Right renal pelvis (tissue), 4 donors: Measurements from ENCODE around the gene DCST1. TPM values are rescaled to one million over a fixed set of nuclear protein-coding genes. Genes with fewer than 3 reads are reported as not detected.

Experiments
- DNase-seq, 4 donors: peaks; one replicate each; pipeline ENCODE4 v3.0.0-alpha.2; 2013; ENCODE audit warnings: low read depth in 4 of 4, low spot score in 3 of 4, missing footprints in 1 of 4
- polyA plus RNA-seq, 4 donors: library from polyadenylated mRNA; unstranded; fragments of 120-200 nt; gene quantifications; one replicate each; pipeline ENCODE4 v1.2.1, GENCODE V29; 2013; ENCODE audit not compliant: insufficient read length in 4 of 4

DCST1 gene
- polyA plus RNA-seq, 4 donors: 0.19 to 0.31 (median 0.28) TPM

GRCh38 chr1:155030243-155030795, 3.3 kb upstream of the DCST1 start:
- DNase-seq: no peak

GRCh38 chr1:155030899-155031298, 2.7 kb upstream of the DCST1 start:
- DNase-seq: no peak

- DNase-seq: no peak
Observed at GRCh38 chr1:155032886-155033285, 738 bp upstream of the DCST1 start.

- no peak for DNase-seq
Observed at GRCh38 chr1:155034318-155035208, 939 bp downstream of the DCST1 start.

GRCh38 chr1:155035936-155036335, 2.3 kb downstream of the DCST1 start:
- no peak for DNase-seq

- no peak for DNase-seq
Observed at GRCh38 chr1:155037043-155037442, 3.4 kb downstream of the DCST1 start.

GRCh38 chr1:155037851-155038441, 4.3 kb downstream of the DCST1 start:
- no peak for DNase-seq

GRCh38 chr1:155038602-155039307, 5.1 kb downstream of the DCST1 start:
- no peak for DNase-seq

GRCh38 chr1:155039308-155039669, 5.7 kb downstream of the DCST1 start:
- DNase-seq: no peak

GRCh38 chr1:155040358-155041093, 6.9 kb downstream of the DCST1 start:
- no peak for DNase-seq

GRCh38 chr1:155042789-155043188, 9.2 kb downstream of the DCST1 start:
- no peak for DNase-seq

- DNase-seq: no peak
Observed at GRCh38 chr1:155043301-155043702, 9.7 kb downstream of the DCST1 start.

GRCh38 chr1:155043793-155044192, 10.2 kb downstream of the DCST1 start:
- DNase-seq: no peak

GRCh38 chr1:155044365-155044764, 10.7 kb downstream of the DCST1 start:
- no peak for DNase-seq

GRCh38 chr1:155044812-155045657, 11.4 kb downstream of the DCST1 start:
- DNase-seq: no peak

GRCh38 chr1:155048449-155049334, 15.1 kb downstream of the DCST1 start:
- no peak for DNase-seq

GRCh38 chr1:155049651-155050559, 16.3 kb downstream of the DCST1 start:
- DNase-seq: no peak
